Fibroblast of the aortic adventitia (primary cell): ENCODE results near the gene CDKN2D. TPM values are rescaled to one million over a fixed set of nuclear protein-coding genes. Genes with fewer than 3 reads are reported as not detected.

Source experiments
- DNase-seq: peaks from one replicate; pipeline ENCODE4 v3.0.0-alpha.2; 2010; ENCODE audit warnings: low read depth
- H3K4me3 ChIP-seq: 2 replicates; pipeline ENCODE4 v1.5.1; 2011; ENCODE audit warnings: low read depth, mild to moderate bottlenecking, control low read depth, low read length, moderate library complexity
- total RNA-seq: library from RNA; depleted of rRNA; stranded (reverse); fragments of >200 nt; gene quantifications from 2 replicates; pipeline ENCODE4 v1.2.3, GENCODE V29; 2012; ENCODE audit warnings: low replicate concordance
- TF ChIP-seq, protein P1 (sequence below): IDR thresholded peaks from 2 replicates; pipeline ENCODE4 v1.5.1; 2011; ENCODE audit warnings: mild to moderate bottlenecking, low read length, control low read depth, inconsistent platforms; ENCODE audit not compliant: insufficient read depth

Gene CDKN2D
- total RNA-seq, result 3.8 and 9.2 TPM in 2 replicates

DNA sequence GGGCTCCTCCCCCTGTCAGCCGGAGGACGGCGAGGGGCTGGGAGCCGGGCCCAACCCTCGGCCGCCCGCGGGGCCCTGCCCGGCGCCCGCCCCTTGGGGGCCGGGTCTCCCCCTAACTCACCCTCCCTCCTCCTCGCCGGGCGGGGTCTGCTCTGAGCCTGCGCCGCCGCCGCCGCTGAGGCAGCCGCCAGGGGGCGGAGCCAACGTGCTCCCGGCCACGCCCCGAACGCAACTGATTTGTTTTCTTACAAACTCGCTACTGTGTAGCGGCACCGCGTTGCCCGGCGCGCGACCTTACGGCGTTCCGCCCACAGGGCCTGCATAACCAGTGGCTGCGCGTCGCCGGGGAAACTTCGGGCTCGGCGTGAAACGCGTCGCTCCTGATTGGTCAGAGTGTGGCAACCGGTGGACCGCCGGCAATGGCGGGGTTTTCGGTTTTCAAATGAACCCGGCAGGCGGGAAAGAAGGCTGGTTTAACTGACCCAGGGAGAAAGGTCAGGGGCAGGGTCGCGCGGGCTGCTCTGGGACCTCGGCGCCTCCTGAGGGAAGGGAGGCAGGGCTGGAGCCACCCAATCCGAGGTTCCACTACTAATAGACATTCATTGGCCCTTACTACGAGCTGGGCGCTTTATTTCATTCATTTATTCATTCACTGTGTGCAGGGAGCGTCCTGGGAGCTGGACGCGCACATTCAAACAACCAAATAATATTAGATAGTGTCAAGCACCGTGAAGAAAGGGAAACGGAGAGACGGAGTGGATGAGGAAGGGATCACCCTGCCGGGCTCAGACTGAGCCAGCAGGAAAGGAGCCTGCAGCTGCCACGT is at the start of gene CDKN2D:
CDKN2D (minus strand) TSS at position 154 of the 826 bp plus-strand sequence. CDS start 326 bp downstream, outside the sequence.
- H3K4me3 ChIP-seq, result peak within 1 kb of the TSS; percentile 74
- TF ChIP-seq, protein P1, sequence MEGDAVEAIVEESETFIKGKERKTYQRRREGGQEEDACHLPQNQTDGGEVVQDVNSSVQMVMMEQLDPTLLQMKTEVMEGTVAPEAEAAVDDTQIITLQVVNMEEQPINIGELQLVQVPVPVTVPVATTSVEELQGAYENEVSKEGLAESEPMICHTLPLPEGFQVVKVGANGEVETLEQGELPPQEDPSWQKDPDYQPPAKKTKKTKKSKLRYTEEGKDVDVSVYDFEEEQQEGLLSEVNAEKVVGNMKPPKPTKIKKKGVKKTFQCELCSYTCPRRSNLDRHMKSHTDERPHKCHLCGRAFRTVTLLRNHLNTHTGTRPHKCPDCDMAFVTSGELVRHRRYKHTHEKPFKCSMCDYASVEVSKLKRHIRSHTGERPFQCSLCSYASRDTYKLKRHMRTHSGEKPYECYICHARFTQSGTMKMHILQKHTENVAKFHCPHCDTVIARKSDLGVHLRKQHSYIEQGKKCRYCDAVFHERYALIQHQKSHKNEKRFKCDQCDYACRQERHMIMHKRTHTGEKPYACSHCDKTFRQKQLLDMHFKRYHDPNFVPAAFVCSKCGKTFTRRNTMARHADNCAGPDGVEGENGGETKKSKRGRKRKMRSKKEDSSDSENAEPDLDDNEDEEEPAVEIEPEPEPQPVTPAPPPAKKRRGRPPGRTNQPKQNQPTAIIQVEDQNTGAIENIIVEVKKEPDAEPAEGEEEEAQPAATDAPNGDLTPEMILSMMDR, result no peak
- peak; percentile 99 for DNase-seq

DNA sequence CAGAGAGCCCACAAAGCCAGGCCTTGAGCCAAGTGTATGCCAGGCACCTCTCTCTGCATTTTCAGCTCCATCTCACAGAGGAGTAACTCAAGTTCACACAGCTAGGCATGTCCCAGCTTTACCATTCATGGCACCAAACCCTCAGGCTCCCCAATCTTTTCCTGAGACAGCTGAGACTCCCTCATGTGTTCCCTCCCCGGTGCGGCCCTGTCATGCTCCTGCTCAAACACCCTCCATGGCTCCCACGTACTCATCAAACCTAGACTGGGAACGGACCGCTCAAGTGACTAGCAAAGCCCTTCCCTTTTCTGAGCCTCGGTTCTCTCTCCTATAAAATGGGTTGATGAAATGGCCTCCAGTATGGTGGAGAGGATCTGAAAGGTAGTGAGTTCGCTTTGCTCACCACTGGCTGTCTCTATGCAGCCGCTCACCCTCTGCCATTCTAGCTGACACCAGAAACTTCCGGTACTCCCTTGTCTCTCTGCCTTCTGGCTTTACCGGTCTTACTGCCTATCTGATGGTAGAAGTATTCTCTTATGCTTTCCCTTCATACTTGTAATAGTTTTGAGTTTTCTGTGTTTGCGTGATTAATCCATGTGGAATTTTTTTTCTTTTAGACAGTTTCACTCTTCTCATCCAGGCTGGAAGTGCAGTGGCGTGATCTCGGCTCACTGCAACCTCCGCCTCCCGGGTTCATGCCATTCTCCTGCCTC is 48.8 kb upstream of the CDKN2D start:
- TF ChIP-seq, protein P1, result no peak
- peak; percentile 86 for DNase-seq
- peak overlapping the region; percentile 9 for H3K4me3 ChIP-seq

DNA sequence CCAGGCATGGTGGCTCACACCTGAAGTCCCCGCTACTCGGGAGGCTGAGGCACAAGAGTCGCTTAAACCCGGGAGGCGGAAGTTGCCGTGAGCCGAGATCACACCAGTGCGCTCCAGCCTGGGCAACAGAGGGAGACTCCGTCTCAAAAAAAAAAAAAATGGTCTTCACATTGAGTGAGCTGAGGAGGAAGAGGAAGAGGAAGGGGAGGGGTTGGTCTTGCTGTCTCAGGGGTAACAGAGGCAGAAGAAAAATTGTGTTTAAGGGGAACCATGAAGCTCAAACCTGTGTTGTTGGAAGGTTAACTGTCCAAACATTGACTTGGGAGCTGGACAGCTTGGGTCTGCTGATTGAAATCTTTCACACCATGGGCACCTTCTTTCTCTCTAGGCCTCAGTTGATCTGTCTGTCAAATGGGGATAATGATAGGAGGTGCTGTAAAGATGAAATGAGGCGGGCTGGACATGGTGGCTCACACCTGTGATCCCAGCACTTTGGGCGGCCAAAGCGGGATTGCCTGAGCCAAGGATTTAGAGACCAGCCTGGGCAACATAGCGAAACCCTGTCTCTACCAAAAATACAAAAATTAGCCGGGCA is 46.7 kb upstream of the CDKN2D start:
- TF ChIP-seq, protein P1, result no peak

DNA sequence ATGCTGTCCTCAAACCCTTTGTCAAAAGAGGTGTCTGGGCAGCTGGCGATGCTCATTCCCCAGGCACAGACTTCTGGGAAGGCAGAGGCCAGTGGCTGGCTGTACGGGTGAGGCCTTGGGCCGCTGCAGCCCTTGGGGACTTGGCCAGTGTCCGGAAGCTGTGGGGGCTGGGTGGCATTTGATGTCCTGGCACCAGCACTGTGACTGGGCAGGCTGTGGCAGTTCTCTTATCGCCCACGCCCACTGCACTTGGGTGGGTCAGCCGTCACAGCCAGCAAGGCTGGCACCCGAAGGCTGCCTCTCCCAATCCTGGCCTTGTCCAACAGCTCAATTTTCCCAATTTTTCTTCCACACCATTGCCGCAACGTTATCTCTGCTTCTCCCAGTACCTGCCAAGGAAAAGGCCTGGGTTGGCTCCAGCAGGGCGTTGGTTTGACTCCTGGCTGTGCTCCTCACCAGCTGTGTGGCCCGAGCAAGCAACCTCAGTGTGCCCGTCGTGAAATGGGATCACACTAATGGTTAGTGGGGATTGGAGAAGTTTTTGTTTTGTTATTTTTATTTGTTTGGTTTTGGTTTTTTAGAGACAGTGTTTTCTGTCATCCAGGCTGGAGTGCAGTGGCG is 43.8 kb upstream of the CDKN2D start:
- DNase-seq, result peak; percentile 79
- TF ChIP-seq, protein P1, result no peak
- no peak overlapping the region for H3K4me3 ChIP-seq

More for the DNA sequence above, 46.7 kb upstream of the CDKN2D start:
- no peak for DNase-seq
- no peak overlapping the region for H3K4me3 ChIP-seq

DNA sequence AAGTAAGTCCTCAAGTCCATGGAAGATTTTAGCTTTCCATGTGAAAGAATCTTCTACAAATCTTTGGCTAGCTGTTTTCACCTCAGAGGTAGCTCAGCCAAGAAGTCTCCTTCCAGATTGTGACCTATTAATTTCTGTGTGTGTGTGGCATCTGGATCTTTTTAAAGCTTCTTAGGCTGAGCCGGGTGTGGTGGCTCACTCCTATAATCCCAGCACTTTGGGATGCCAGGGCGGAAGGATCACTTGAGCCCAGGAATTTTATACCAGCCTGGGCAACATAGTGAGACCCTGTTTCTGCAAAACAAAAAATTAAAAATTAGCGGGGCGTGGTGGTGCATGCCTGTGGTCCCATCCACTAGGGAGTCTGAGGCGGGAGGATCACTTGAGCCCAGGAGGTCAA is 43.1 kb upstream of the CDKN2D start:
- H3K4me3 ChIP-seq, result no peak overlapping the region
- TF ChIP-seq, protein P1, result no peak
- peak; percentile 22 for DNase-seq

DNA sequence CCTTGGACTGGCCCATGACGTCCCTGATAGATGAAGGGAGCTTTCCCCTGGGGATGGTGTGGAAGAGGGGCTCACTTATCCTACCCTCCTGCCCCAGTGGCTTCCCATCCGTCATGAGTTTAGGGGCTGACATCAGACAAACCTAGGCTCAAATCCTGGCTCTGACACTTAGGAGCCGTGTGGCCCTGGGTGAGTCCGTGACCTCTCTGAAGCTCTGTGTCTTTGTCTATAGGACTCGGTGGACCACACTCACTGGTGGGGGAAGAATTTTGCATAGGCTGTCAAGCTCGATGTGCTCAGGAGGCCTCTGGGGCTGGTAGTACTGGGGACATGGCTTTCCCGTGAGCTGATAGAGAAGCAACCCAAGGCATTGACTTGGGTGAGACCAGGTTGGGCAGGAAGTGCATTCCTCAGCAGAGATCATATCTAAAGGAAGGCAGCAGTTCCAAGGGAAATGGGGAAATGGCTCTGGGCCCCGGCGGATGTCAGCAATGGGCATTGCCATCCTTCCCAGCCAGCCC is 35.7 kb upstream of the CDKN2D start:
- no peak for DNase-seq
- no peak overlapping the region for H3K4me3 ChIP-seq
- TF ChIP-seq, protein P1, result no peak
